H1 (cell line): ENCODE measurements around the gene ACAT2. TPM values are rescaled to one million over a fixed set of nuclear protein-coding genes. Genes with fewer than 3 reads are reported as not detected.

Experiments
- CTCF ChIA-PET: fragments of 300-600 bp; sonication (Branson Sonifier 250); formaldehyde crosslinking; loops from one replicate; lab custom pipeline; 2021; ENCODE audit not compliant: partially characterized antibody; lab: Charles Lee
- POLR2A ChIA-PET: fragments of 300-600 bp; sonication (Branson Sonifier 250); formaldehyde crosslinking; loops from one replicate; lab custom pipeline; 2021; ENCODE audit warnings: inconsistent platforms; ENCODE audit not compliant: partially characterized antibody; lab: Charles Lee
- DNase-seq, 2 experiments: peaks; one replicate each; pipeline versions ENCODE4 v3.0.0 to v3.0.0-alpha.2; 2010 to 2022; ENCODE audit warnings: low spot score in 2 of 2, low read depth in 1 of 2, mixed read lengths in 1 of 2
- FAIRE-seq: peaks from 2 replicates; lab custom pipeline; 2011; peaks lifted over from hg19 to GRCh38; lab: Jason Lieb, UNC
- H2AFZ ChIP-seq: 2 replicates; pipeline ENCODE4 v1.8.1; 2012; ENCODE audit warnings: low read length, inconsistent platforms
- H2AK5ac ChIP-seq: 2 replicates; pipeline ENCODE4 v1.6.1; 2013; ENCODE audit warnings: low read depth, low read length
- H2BK120ac ChIP-seq: replicated peaks from 2 replicates; pipeline ENCODE3; 2013; ENCODE audit warnings: low read depth, low read length, inconsistent platforms
- H2BK12ac ChIP-seq: 2 replicates; pipeline ENCODE4 v1.6.1; 2013; ENCODE audit warnings: low read depth, low read length
- H2BK15ac ChIP-seq: 2 replicates; pipeline ENCODE4 v1.6.1; 2013; ENCODE audit warnings: low read length
- H2BK20ac ChIP-seq: 2 replicates; pipeline ENCODE4 v1.6.1; 2013; ENCODE audit warnings: low read length
- H2BK5ac ChIP-seq: 2 replicates; pipeline ENCODE4 v1.6.1; 2013; ENCODE audit warnings: low read depth, low read length
- H3K14ac ChIP-seq: 2 replicates; pipeline ENCODE4 v1.6.1; 2013; ENCODE audit warnings: inconsistent platforms; ENCODE audit not compliant: insufficient read length
- H3K18ac ChIP-seq: 2 replicates; pipeline ENCODE4 v1.6.1; 2013; ENCODE audit warnings: low read length; ENCODE audit errors: extremely low read depth
- H3K23ac ChIP-seq: 2 replicates; pipeline ENCODE4 v1.6.1; 2013; ENCODE audit warnings: inconsistent platforms; ENCODE audit not compliant: insufficient read length
- H3K23me2 ChIP-seq: 2 replicates; pipeline ENCODE4 v1.6.1; 2013; ENCODE audit warnings: low read depth, low read length
- H3K27ac ChIP-seq: 2 replicates; pipeline ENCODE4 v1.6.1; 2011; ENCODE audit warnings: low read depth, low read length, inconsistent platforms
- H3K27me3 ChIP-seq, 4 experiments: replicated peaks in 1 of 4; 1 replicate in 1 of 4; 2 replicates in 3 of 4; pipeline versions ENCODE4 v1.6.1 to v1.8.1; 2011 to 2013; ENCODE audit warnings: low read length in 3 of 4, mild to moderate bottlenecking in 3 of 4, inconsistent platforms in 2 of 4, mixed read lengths in 2 of 4, moderate library complexity in 1 of 4; ENCODE audit not compliant: control insufficient read depth in 3 of 4, insufficient read depth in 3 of 4; ENCODE audit errors: extremely low read depth in 1 of 4
- H3K36me3 ChIP-seq, 4 experiments: 2 replicates each; pipeline versions ENCODE4 v1.6.1 to v1.8.1; 2011 to 2013; ENCODE audit warnings: mild to moderate bottlenecking in 4 of 4, low read length in 3 of 4, moderate library complexity in 2 of 4, control low read depth in 1 of 4, inconsistent platforms in 1 of 4; ENCODE audit not compliant: insufficient read depth in 4 of 4, control insufficient read depth in 2 of 4
- H3K4ac ChIP-seq: replicated peaks from 2 replicates; pipeline ENCODE3; 2013; ENCODE audit warnings: low read length, low read depth, mixed read lengths, inconsistent platforms; ENCODE audit not compliant: insufficient read length
- H3K4me1 ChIP-seq, 4 experiments: replicated peaks in 1 of 4; 1 replicate in 1 of 4; 2 replicates in 3 of 4; pipeline versions ENCODE4 v1.6.1 to v1.8.1; 2011 to 2013; ENCODE audit warnings: low read length in 3 of 4, inconsistent platforms in 2 of 4, mixed read lengths in 1 of 4; ENCODE audit not compliant: insufficient read depth in 4 of 4, control insufficient read depth in 3 of 4
- H3K4me2 ChIP-seq, 2 experiments: 2 replicates each; pipeline versions ENCODE4 v1.6.1 to v1.8.1; 2011 to 2013; ENCODE audit warnings: low read depth in 2 of 2, low read length in 2 of 2, control low read depth in 1 of 2, inconsistent platforms in 1 of 2, mild to moderate bottlenecking in 1 of 2; ENCODE audit not compliant: insufficient read depth in 1 of 2
- H3K4me3 ChIP-seq, 4 experiments: fragments of 200-600, 300-600 bp in 1 of 4; sonication (generic), shearing (Covaris generic), sonication (Bioruptor Twin) in 1 of 4; 2 replicates each; pipeline versions ENCODE4 v1.5.1 to v1.8.1; 2011 to 2016; ENCODE audit warnings: low read length in 4 of 4, low read depth in 3 of 4, control low read depth in 2 of 4, inconsistent platforms in 2 of 4, mild to moderate bottlenecking in 2 of 4, mixed read lengths in 1 of 4, moderate library complexity in 1 of 4; ENCODE audit not compliant: insufficient read depth in 2 of 4; ENCODE audit errors: extremely low read depth in 1 of 4
- H3K56ac ChIP-seq: replicated peaks from 2 replicates; pipeline ENCODE3; 2013; ENCODE audit warnings: low read depth, mild to moderate bottlenecking, mixed read lengths, low read length, inconsistent platforms; ENCODE audit not compliant: insufficient read length
- H3K79me1 ChIP-seq: 2 replicates; pipeline ENCODE4 v1.6.1; 2013; ENCODE audit warnings: low read depth, low read length, control low read depth
- H3K79me2 ChIP-seq, 2 experiments: 2 replicates each; pipeline versions ENCODE4 v1.6.1 to v1.8.1; 2012 to 2013; ENCODE audit warnings: low read length in 2 of 2, mild to moderate bottlenecking in 2 of 2, inconsistent platforms in 1 of 2; ENCODE audit not compliant: insufficient read depth in 2 of 2, control insufficient read depth in 1 of 2
- H3K9ac ChIP-seq, 4 experiments: replicated peaks in 1 of 4; 1 replicate in 1 of 4; 2 replicates in 3 of 4; pipeline versions ENCODE4 v1.6.1 to v1.8.1; 2011 to 2013; ENCODE audit warnings: low read depth in 3 of 4, low read length in 3 of 4, control low read depth in 2 of 4, mild to moderate bottlenecking in 2 of 4, moderate library complexity in 2 of 4, inconsistent platforms in 1 of 4; ENCODE audit errors: extremely low read depth in 1 of 4
- H3K9me3 ChIP-seq, 2 experiments: 2 replicates each; pipeline versions ENCODE4 v1.6.1 to v1.8.1; 2012 to 2013; ENCODE audit warnings: mild to moderate bottlenecking in 2 of 2, moderate library complexity in 2 of 2, control low read depth in 1 of 2, inconsistent platforms in 1 of 2, low read depth in 1 of 2, low read length in 1 of 2, mixed read lengths in 1 of 2; ENCODE audit not compliant: insufficient read depth in 2 of 2
- H4K20me1 ChIP-seq, 2 experiments: replicated peaks in 1 of 2; 2 replicates each; pipeline versions ENCODE3 to v1.8.1; 2011 to 2013; ENCODE audit warnings: inconsistent platforms in 2 of 2, low read length in 2 of 2, mild to moderate bottlenecking in 1 of 2; ENCODE audit not compliant: insufficient read depth in 2 of 2, control insufficient read depth in 1 of 2
- H4K5ac ChIP-seq: 2 replicates; pipeline ENCODE4 v1.6.1; 2013; ENCODE audit warnings: low read length, low read depth, mixed read lengths, inconsistent platforms; ENCODE audit not compliant: insufficient read length
- H4K8ac ChIP-seq: 2 replicates; pipeline ENCODE4 v1.8.0; 2013; ENCODE audit warnings: mild to moderate bottlenecking, moderate library complexity, low read length, inconsistent platforms; ENCODE audit not compliant: insufficient read depth; ENCODE audit errors: extremely low read depth
- H4K91ac ChIP-seq: replicated peaks from 2 replicates; pipeline ENCODE3; 2013; ENCODE audit warnings: low read length, mixed read lengths, inconsistent platforms; ENCODE audit not compliant: insufficient read length
- CTBP2 ChIP-seq: IDR thresholded peaks from 2 replicates; pipeline ENCODE4 v1.7.0; 2011; ENCODE audit warnings: borderline replicate concordance, mild to moderate bottlenecking, moderate library complexity, mixed read lengths, low read length; ENCODE audit not compliant: insufficient read depth, insufficient read length
- WGBS, 2 experiments: shearing (Covaris generic) in 1 of 2; methylation state at CpG; one replicate each; pipeline versions ENCODE4 v1.1.6 to v1.1.7; 2013 to 2015; ENCODE audit warnings: low lambda C conversion rate in 2 of 2, mixed read lengths in 2 of 2, inconsistent platforms in 1 of 2, low coverage in 1 of 2, missing lambda C conversion rate in 1 of 2; ENCODE audit not compliant: insufficient replicate concordance in 2 of 2, insufficient coverage in 1 of 2, insufficient read length in 1 of 2; ENCODE audit errors: extremely low coverage in 1 of 2, missing lambda C conversion rate in 1 of 2; 5-methylcytosine and 5-hydroxymethylcytosine counted together
- polyA plus RNA-seq, 7 experiments: library from polyadenylated mRNA; depleted of rRNA in 3 of 7; stranded (reverse) in 5 of 7; unstranded in 2 of 7; fragments of >200 nt in 5 of 7; fragments of 200-250 nt in 2 of 7; gene quantifications; 1 replicate in 5 of 7; 2 replicates in 1 of 7; 4 replicates in 1 of 7; pipeline versions ENCODE4 v1.2.1 to v1.2.3, GENCODE V29; 2011 to 2013; ENCODE audit warnings: missing spikeins in 2 of 7, mixed read lengths in 2 of 7
- total RNA-seq: library from RNA; stranded (reverse); fragmentation: NEBNext Ultra II Directional; extraction: Animal tissue kit (Norgen Biotek cat#: 25700); gene quantifications from 2 replicates; pipeline ENCODE4 v1.2.1, GENCODE V29; 2021

The ACAT2 gene
- total and polyA plus RNA-seq, 2 of the 8 experiments (the other 6 are each of a cell fraction or from before 2014, with no cell fraction given): 61.6 to 166 TPM

DNA sequence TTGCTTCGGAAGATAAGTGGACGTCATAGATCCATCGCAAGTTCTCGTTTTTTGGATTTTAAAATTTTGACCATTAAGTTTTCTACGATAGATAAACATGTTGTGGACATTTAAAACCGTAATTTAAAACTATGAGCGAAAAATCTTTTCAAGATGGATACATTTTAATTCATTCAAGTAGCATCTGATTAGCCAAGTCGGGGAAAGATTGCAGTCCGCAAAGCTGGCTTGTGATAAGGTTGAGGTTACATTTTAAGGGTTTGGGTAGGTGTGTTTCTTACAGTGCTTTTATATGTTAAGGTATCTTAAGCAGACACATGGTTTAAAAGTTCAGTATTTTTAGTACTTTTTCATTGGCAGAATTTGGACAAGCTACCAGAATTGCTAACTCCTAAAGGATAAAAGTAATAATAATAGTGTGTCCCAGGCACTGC is 33.3 kb upstream of the ACAT2 start:
- no peak overlapping the region for H3K27ac ChIP-seq
- H3K27me3 ChIP-seq: no peaks in the 10 kb centered on the region
- no peak overlapping the region for H3K18ac ChIP-seq
- peaks cover 15 to 25% of the 10 kb centered on the region in 2 experiments for H4K20me1 ChIP-seq
- no peak overlapping the region for H2BK5ac ChIP-seq
- no peaks in the 10 kb centered on the region for H3K79me1 ChIP-seq
- no peak overlapping the region for H2BK120ac ChIP-seq
- no peak for TF ChIP-seq CTBP2
- peak overlapping the region; percentile 9 to 99 (median 87) for H3K9ac ChIP-seq
- ChIA-PET POLR2A (interaction anchor here (0.7 to 6.7 kb wide), 15 partner anchors 9 to 791 kb away, joined by 3 to 86 read pairs (median 4); partner anchors contain the start of genes ACAT2, MRPL18, SOD2 and TCP1), CTCF (interaction anchor here (0.6 to 1.9 kb wide), 3 partner anchors 31 to 362 kb away, joined by 3 to 4 read pairs (median 3); no protein-coding TSS in a partner anchor)
- peak overlapping the region; percentile 82 to 99 (median 96) for H3K4me3 ChIP-seq
- no peak overlapping the region for H2BK20ac ChIP-seq
- H4K8ac ChIP-seq: no peak overlapping the region
- no peak overlapping the region for H3K14ac ChIP-seq
- no peak overlapping the region for H4K91ac ChIP-seq
- no peaks in the 10 kb centered on the region for H3K9me3 ChIP-seq
- no peak overlapping the region for H2AFZ ChIP-seq
- DNase-seq (no peak), FAIRE-seq (no peak)
- no peak overlapping the region for H3K23ac ChIP-seq
- peak overlapping the region; percentile 67 to 77 for H3K4me2 ChIP-seq
- no peak overlapping the region for H3K4ac ChIP-seq
- H2AK5ac ChIP-seq: no peak overlapping the region
- peaks cover 52 to 90% of the 10 kb centered on the region in 2 experiments for H3K79me2 ChIP-seq
- H2BK12ac ChIP-seq: no peak overlapping the region
- no peak overlapping the region for H3K56ac ChIP-seq
- no peak overlapping the region for H4K5ac ChIP-seq
- WGBS, 2 experiments: 6% methylated on average over 9 of the region's 9 CpGs; no CpG with 5 or more reads in 1 of the 2 experiments
- H3K4me1 ChIP-seq: peaks cover 0 to 5% (median 2%) of the 10 kb centered on the region in 4 experiments; a peak in 3 of 7 replicates
- peaks cover 0 to 15% (median 0%) of the 10 kb centered on the region in 4 experiments; a peak in 2 of 8 replicates for H3K36me3 ChIP-seq
- H3K23me2 ChIP-seq: no peaks in the 10 kb centered on the region
- H2BK15ac ChIP-seq: no peak overlapping the region
